Amniotic stem cell (primary cell): ENCODE measurements around the gene ACADS.
A peak's percentile ranks its signal among the peaks of the same experiment; 100 is the strongest.

Source experiments
- DNase-seq: peaks from one replicate; lab custom pipeline; 2025; lab: John Stamatoyannopoulos, UW

The ACADS gene

DNA sequence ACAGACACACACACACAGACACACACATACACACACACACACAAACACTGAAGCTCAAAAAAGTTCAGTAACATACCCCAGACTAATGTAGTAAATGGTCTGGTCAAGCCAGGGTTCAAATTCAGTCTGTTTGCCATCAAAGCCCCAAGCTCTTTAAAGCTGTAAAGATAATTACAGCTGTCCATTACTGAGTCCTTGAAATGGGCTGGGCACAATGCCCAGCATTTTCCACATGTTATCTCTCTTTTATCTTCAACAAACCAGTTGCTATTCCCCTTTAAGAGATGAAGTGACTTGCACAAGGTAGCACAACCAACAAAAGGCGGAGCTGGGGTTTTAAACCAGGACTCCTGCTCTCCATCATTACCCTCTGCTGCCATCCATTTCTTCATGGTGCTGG is 23.0 kb upstream of the ACADS start:
- no peak for DNase-seq

- DNase-seq, result no peak
Measured at GRCh38 chr12:120703311-120703942, 22.2 kb upstream of the ACADS start.

DNA sequence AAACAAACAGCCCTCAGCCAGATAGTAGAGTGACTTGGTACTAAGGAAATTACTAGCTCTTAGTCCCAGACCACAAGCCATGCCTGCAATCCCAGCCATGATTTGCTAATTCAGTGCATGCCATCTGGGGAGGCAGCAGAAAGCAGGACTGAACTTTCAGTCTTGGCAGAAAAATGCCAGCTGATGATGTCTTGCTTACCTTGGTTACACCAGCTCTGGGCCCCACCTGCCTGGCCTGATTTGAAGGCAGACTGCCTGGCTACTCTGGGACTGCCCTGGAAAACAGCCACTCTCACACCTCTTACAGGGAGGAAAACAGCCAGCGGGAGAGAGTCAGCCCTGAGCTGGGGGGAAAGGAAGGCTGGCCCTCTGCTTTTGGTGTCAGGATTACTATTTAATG is 20.0 kb upstream of the ACADS start:
- DNase-seq, result no peak

DNA sequence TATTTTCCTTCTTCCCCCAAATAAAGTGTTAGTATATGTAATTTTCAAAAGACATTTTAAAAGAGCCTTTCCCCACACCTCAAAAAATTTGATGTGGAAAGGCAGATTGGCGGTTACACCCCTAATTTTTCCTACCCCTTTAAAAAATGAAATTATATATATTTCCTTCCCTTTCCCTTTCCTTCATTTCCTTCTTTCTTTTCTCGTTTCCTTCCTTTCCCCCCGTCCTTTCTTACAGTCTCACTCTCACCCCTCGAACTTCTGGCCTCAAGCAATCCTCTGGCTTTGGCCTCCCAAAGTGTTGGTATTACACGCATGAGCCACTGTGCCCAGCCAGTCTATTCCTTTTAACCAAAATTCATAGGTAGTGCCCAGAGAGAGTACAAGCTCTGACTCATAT is 19.6 kb upstream of the ACADS start:
- no peak for DNase-seq

DNA sequence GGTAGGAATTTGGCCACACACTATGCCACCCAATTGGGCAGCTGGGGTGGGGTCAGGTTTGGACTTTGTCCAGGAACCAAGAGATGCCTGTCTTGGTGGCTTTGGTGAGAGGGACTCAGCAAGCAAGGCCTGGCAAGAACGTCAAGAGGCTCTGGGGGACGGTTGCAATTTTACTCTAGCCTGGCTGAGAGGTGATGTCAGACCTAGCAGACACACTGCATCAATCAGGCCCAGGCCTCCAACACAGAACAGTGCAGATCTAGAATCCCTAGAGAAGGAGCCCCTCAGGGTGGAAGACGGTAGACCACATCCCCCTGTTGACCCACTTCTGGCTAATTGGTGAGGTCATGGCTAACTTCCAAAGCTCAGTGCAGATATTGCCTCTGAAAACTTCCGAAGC is 17.0 kb upstream of the ACADS start:
- no peak for DNase-seq

DNA sequence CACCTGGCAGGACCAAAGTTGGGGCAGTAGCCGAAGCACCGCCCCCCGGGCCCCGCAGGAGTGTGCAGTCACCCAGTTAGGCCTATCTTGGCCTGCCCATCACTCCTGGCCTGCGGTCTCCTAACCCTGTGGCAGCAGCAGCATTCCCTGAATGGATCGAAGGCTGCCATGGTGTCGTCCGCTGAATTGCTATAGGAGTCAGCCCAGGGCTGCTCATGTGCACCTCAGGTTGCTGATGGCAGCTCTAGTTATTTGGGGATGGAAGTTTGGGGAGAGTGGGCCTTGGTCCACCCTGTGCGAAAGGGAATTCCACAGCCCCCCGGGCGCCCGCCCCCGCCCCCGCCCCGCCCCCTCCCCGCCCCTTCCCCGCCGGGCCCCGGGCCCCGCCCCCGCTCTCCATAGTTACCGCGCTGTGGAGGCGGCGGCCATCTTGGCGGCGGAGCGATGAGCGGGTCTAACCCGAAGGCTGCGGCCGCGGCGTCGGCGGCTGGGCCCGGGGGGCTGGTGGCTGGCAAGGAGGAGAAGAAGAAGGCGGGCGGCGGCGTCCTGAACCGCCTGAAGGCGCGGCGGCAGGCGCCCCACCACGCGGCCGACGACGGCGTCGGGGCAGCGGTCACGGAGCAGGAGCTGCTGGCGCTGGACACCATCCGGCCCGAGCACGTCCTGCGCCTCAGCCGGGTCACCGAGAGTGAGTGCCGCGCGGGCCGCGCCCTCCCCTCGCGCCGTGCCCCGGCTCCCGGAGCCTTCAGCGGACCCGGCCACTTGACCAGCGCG is 15.4 kb upstream of the ACADS start, which contains the start of gene UNC119B:
Gene UNC119B, plus strand, starts transcription at position 428 of the 774 bp plus-strand sequence. Its CDS starts 17 bp downstream, at position 445.
- DNase-seq, result no peak

GRCh38 chr12:120710805-120711296 is 14.8 kb upstream of the ACADS start:
- DNase-seq, result no peak

GRCh38 chr12:120711411-120711810 is 14.2 kb upstream of the ACADS start:
- DNase-seq, result no peak

DNA sequence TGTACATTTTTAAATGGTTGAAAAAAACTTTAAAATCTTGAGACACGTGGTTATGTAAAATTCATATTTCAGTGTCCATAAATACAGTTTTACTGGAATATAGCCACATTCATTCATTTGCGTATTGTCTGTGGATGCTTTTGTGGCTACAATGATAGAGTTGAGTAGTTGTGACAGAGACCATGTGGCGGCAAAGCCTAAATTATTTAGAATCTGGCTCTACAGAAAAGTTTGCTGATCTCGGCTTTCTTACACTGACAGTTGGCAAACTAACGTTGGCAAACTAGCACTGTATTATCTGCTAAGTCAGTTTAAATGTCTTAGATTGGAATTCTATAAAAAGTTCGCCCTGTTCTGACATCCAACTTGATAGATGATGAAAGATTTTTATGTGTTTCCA is 13.0 kb upstream of the ACADS start:
- DNase-seq, result no peak

DNA sequence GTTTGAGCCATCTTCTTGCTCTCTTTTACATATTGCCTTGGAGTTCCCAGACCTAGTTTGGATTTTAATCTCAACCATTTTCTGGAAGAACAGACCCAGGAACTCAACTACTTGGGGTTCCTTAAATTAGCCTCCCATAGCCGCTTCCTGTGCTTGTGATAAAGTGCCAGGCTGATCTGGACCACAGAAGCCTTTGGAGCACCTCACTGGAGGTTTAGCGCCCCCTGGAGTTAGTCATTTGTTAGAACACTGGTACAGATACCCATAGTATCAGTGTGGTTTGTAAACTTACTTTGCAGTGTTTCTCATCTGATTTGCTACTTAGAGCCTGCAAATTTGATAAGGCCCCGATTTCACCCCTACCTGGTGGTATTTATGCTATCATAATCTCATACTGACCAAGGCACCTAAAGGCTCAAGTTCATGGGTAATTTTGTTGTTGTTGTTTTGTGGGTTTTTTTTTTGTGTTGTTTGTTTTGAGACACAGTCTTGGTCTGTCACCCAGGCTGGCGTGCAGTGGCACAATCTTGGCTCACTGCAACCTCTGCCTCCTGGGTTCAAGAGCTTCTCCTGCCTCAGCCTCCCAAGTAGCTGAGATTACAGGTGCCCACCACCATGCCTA is 11.7 kb upstream of the ACADS start:
- DNase-seq, result peak; percentile 62

GRCh38 chr12:120718055-120718454 is 7.6 kb upstream of the ACADS start:
- no peak for DNase-seq

GRCh38 chr12:120719072-120719471 is 6.6 kb upstream of the ACADS start:
- no peak for DNase-seq

DNA sequence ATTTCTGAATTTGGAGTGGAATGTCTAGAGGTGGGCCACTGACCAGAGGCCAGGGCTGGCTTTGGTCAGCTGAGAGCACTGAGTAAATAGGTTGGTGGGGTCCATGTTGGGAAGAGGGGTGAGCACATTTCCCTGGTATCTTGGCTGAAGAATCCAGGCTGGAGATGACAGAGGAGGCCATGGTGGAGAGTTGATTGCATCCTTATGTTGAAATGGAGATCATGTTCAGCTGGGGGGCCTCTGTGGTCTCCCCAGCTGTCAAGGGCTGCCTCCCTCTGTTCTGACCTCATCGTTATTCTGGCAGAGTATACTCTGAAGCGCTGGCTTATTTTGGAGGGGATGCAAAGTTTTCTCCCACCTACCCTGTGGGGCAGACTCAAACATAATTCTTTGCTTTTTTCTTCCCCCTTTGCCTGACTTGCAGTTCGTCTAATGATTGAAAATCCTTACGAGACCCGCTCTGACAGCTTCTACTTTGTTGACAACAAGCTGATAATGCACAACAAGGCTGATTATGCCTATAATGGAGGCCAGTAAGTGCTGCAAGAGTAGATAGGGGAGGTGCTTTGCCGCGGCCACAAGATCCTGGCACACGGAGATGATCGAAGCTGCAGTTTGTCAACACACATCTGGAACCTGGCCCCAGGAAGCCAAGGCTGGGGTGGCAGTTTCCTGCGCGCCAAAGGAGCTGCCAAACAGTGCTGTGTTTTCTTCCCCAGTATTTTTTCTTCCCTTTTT is 6.0 kb upstream of the ACADS start:
- DNase-seq, result no peak

- no peak for DNase-seq
Measured at GRCh38 chr12:120720234-120720986, 5.2 kb upstream of the ACADS start.

DNA sequence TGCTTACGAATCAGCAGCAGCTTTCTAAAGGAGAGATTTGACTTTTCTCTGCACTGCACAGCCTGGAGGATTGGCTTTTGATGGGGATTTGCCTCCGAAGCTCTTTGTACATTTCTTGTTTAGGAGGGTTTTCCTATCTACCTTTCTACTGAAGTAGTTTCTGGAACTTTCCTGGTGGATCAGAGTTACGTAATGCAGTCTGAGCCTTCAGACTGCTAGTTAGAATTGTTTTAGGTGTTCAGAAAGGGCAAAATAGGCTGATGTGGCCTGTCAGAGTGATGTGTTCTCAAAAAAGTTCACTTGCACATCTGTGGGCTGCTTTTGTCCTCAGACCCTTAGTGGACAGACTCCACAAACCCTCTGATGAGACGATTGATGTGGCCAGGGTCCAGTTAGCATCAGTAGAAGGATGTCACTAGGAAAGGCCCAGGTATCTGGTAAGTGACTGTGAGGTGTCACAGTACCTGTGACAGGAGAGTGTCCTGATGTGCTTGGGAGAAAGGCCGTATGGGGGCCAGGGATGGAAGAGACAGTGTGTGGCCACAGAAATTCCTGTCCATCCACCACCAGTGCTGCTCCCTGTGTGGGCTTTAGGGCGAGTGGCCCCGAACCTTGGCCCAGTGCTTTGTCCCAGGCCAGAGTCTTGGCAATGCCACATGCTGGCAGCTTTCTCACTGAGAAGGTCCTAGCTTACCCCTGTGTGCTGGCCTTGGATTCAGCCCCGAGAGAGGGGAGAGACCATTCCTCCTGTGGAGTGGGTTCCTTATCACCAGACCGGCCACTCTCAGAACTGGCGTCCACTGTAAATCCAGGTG is 4.4 kb upstream of the ACADS start:
- no peak for DNase-seq

DNA sequence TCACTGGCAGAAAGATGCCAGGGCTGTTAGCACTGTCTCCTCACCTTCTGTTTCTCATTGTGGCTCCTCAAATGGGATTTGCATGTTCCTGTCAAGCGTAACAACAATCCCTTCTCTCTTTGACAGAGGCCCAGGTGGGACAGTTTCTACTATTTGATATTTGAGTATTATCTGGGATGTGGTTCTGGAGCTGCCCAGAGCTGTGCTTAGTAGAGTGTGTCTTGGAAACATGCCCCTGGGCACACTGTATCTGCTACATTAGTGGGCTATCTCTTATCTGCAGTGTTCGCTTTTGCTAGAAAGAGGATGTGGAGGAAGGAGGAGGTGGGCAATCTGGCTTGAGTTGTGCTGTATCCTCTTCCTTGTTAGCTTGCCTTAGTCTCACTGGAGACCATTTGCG is 3.8 kb upstream of the ACADS start:
- no peak for DNase-seq

DNA sequence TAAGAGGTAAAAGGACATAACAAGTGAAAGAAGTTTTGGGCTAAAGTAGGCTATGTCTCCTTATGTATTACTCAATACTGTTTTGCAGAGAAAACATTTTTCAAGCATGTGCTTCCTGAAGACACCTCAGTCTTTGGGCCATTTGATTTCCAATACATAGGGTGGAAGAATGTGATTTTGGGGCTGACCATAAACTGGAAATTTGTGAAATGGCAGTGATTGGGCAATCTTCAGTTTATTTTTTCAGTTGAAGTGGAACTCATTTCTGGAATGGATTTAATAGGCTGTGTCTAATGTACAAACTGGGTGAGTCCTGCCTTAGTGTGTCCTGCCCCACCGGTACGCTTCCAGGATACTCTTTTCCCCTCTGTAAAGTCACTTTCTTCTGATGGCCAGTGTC is 2.8 kb upstream of the ACADS start:
- DNase-seq, result no peak

- DNase-seq, result no peak
Measured at GRCh38 chr12:120724720-120725119, 906 bp upstream of the ACADS start.

DNA sequence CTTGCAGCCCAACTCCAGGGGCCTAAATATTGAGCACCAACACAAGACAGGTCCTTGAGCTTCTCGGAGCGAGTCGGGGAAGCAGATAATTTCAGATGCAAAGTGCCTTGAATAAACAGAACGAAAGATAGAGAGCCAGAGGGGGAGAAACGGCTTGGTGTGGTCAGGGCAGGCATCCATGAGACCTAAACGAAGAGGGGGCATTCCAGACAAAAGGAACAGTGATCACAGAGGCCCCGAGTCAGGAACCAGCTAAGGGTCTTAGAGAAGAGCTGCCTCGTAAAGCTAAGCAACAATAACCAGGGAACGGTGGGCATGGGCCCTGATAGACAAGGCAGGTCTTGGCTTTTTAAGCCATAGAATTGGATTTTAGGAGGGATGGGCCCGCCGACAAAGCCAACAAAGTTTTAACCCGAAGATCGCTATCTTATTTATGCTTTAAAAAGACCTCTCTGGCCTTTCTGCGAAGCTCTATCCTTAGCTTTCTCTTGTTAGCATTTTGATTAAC is 421 bp upstream of the ACADS start:
- no peak for DNase-seq

DNA sequence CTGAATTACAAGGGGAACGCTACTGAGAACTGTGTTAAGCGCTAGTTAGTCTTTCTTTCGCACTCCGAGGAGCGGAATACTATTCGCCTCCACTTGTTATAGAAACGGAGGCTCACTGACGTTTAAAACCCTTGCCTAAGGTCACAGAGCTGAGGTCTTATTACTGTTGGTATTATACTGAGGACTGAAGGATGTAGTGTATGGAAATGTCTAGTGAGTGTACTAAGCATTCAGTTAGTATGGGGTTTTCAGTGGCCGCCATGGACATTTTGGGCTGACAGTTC is 826 bp downstream of the ACADS start:
- DNase-seq, result no peak

- DNase-seq, result no peak
Measured at GRCh38 chr12:120726961-120727360, 1.3 kb downstream of the ACADS start.
